Measurements from ENCODE around the gene CEACAM18. TPM values are rescaled to one million over a fixed set of nuclear protein-coding genes. Genes with fewer than 3 reads are reported as not detected.

CEACAM18 gene
- total and polyA plus RNA-seq, 11 donors = not detected

- Histone ChIP-seq H3K36me3 (no peaks in the 10 kb centered on the region), H3K27me3 (peaks cover 0 to 13% (median 0%) of the 10 kb centered on the region in 9 donors), H3K4me3 (no peak overlapping the region), H3K9me3 (peaks cover 0 to 11% (median 0%) of the 10 kb centered on the region in 12 donors), H3K4me1 (no peaks in the 10 kb centered on the region), H3K27ac (no peak overlapping the region)
- ATAC-seq (no peak), DNase-seq (no peak)
- intact Hi-C loops (cut with DNase I) = no loop called here
- TF ChIP-seq, protein P1, sequence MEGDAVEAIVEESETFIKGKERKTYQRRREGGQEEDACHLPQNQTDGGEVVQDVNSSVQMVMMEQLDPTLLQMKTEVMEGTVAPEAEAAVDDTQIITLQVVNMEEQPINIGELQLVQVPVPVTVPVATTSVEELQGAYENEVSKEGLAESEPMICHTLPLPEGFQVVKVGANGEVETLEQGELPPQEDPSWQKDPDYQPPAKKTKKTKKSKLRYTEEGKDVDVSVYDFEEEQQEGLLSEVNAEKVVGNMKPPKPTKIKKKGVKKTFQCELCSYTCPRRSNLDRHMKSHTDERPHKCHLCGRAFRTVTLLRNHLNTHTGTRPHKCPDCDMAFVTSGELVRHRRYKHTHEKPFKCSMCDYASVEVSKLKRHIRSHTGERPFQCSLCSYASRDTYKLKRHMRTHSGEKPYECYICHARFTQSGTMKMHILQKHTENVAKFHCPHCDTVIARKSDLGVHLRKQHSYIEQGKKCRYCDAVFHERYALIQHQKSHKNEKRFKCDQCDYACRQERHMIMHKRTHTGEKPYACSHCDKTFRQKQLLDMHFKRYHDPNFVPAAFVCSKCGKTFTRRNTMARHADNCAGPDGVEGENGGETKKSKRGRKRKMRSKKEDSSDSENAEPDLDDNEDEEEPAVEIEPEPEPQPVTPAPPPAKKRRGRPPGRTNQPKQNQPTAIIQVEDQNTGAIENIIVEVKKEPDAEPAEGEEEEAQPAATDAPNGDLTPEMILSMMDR (IDR thresholded peaks at IDR 0.05) = no peak
- TF ChIP-seq POLR2A (IDR thresholded peaks at IDR 0.05) = no peak
- WGBS, 4 donors = 82 to 84% (median 82%) methylated on average over 2 of the region's 2 CpGs
Measured at GRCh38 chr19:51521357-51521756, 43.0 kb downstream of the CEACAM18 start.

- WGBS, 4 donors = 57 to 64% (median 60%) methylated on average over 2 of the region's 2 CpGs
- Histone ChIP-seq H3K36me3 (no peaks in the 10 kb centered on the region), H3K9me3 (peaks cover 0 to 11% (median 0%) of the 10 kb centered on the region in 12 donors), H3K4me3 (no peak overlapping the region), H3K4me1 (no peaks in the 10 kb centered on the region), H3K27ac (no peak overlapping the region), H3K27me3 (peaks cover 0 to 13% (median 0%) of the 10 kb centered on the region in 9 donors)
- intact Hi-C loops (cut with DNase I) = no loop called here
- DNase-seq (no peak), ATAC-seq (no peak)
- TF ChIP-seq, protein P1 (IDR thresholded peaks at IDR 0.05) = no peak
- no peak for TF ChIP-seq POLR2A (IDR thresholded peaks at IDR 0.05)
Measured at GRCh38 chr19:51521781-51522180, 43.4 kb downstream of the CEACAM18 start.

GRCh38 chr19:51524666-51525264 is 46.4 kb downstream of the CEACAM18 start:
- H3K4me1 ChIP-seq = no peaks in the 10 kb centered on the region
- TF ChIP-seq POLR2A (IDR thresholded peaks at IDR 0.05) = no peak
- TF ChIP-seq, protein P1 (IDR thresholded peaks at IDR 0.05) = no peak
- ATAC-seq = no peak
- H3K27ac ChIP-seq = no peak overlapping the region
- WGBS, 4 donors = 63 to 75% (median 68%) methylated on average over 7 to 8 of the region's 8 CpGs
- no peak for DNase-seq
- intact Hi-C loops (cut with DNase I) = no loop called here
- no peak overlapping the region for H3K4me3 ChIP-seq
- no peaks in the 10 kb centered on the region for H3K36me3 ChIP-seq
- peaks cover 0 to 8% (median 0%) of the 10 kb centered on the region in 12 donors for H3K9me3 ChIP-seq
- H3K27me3 ChIP-seq = peaks cover 0 to 18% (median 0%) of the 10 kb centered on the region in 9 donors

DNA sequence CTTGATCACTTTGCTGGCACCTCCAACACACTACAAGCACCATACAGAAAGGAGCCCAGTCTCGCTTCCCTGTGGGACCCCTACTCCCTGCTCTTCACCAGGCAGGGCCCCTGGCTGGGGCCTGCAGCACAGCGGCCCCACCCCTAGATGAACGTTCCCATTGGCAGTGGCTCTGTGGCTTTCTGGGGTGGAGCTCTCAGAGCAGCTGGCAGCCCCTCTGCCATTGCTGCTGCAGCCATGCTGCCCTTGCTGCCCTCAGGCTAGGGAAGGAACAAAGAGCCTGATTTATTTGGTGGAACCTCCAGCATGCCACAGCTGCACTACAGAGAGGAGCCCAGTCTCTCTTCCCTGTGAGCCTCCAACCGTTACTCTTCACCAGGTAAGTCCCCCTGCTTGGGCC is 47.3 kb downstream of the CEACAM18 start:
- intact Hi-C loops (cut with DNase I) = no loop called here
- no peaks in the 10 kb centered on the region for H3K4me1 ChIP-seq
- DNase-seq (no peak), ATAC-seq (no peak)
- 49 to 60% (median 54%) methylated on average over 1 to 4 of the region's 4 CpGs for WGBS, 4 donors
- peaks cover 0 to 20% (median 0%) of the 10 kb centered on the region in 9 donors for H3K27me3 ChIP-seq
- peaks cover 0 to 8% (median 0%) of the 10 kb centered on the region in 12 donors for H3K9me3 ChIP-seq
- TF ChIP-seq, protein P1 (IDR thresholded peaks at IDR 0.05) = no peak
- TF ChIP-seq POLR2A (IDR thresholded peaks at IDR 0.05) = no peak
- no peak overlapping the region for H3K27ac ChIP-seq
- no peaks in the 10 kb centered on the region for H3K36me3 ChIP-seq
- H3K4me3 ChIP-seq = no peak overlapping the region
